Fibroblast of upper back skin (primary cell): Measurements from ENCODE around the gene GALNS.
A peak's percentile ranks its signal among the peaks of the same experiment; 100 is the strongest.
"Not testable (repeated sequence)": the region's sequence is repeated elsewhere in the genome, so short reads cannot be mapped to it uniquely, and the experiment has no call there.

Experiments
- DNase-seq: peaks from one replicate; pipeline ENCODE4 v3.0.0-alpha.2; 2013

GALNS gene, protein sequence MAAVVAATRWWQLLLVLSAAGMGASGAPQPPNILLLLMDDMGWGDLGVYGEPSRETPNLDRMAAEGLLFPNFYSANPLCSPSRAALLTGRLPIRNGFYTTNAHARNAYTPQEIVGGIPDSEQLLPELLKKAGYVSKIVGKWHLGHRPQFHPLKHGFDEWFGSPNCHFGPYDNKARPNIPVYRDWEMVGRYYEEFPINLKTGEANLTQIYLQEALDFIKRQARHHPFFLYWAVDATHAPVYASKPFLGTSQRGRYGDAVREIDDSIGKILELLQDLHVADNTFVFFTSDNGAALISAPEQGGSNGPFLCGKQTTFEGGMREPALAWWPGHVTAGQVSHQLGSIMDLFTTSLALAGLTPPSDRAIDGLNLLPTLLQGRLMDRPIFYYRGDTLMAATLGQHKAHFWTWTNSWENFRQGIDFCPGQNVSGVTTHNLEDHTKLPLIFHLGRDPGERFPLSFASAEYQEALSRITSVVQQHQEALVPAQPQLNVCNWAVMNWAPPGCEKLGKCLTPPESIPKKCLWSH

DNA sequence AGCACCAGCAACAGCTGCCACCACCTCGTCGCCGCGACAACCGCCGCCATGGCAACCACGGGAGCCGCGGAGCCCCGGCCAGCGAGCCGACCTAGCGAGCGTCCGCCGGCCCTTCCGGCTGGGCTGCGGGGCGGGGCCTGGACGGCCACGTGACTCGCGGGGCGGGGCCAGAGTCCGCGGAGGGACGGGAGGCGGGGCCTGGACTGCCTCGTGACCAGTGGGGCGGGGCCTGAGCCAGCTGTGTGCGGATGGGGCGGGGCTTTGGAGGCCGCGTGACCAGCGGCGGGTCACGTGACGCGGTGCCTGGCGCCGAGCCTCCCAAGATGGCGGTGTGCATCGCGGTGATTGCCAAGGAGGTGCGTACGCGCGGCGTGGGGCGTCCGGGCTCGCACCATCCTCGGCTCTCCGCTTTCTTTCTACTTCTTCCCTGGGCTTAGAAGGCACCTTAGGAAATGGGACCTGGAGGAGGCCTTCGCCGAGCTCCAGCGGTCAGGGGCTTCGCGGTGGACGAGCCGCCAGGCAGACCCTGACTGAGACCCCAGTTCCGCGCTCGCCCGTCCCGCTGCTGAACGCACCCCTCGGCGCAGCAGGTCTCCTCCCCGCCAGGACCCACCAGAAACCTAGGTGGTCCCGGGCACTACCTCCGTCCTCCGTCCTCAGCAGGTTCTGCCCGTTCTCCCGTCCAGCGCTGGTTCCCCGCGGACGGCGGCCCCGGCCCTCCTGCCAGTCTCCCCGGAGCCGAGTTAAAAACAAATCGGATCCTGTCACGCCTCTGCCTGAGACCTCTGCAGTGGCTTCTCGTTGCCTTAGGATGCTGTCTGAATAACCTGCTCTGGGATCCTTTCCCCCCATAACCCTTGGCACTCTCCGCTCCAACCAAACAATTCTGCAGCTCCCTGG, at the start of gene GALNS, which contains the start of gene TRAPPC2L:
GALNS (minus strand) TSS at position 120 of the 900 bp plus-strand sequence; CDS start at position 50, 70 bp downstream.
TRAPPC2L (plus strand) TSS at position 300 of the 900 bp plus-strand sequence; CDS start at position 324, 24 bp downstream.
- DNase-seq = peak; percentile 94

DNA sequence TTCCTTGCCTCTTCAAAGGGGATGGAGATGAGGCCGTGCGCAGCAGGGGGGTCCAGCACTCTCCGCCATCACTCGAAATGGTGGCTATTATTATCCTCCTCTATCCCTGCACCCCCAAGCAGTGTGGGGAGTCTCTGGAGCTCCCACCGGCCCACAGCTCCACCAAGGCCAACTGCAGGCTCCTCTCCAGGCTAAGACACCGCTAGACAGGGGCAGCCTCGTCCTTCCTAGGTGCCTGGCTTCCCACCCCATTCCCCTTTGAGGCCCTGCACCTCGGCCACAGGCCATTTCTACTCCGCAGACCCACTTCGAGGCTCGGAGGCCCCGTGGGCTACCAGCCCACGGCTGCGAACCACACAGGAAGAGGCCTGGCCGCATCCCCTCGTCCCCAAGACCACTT, 49.3 kb upstream of the GALNS start:
- DNase-seq = no peak

DNA sequence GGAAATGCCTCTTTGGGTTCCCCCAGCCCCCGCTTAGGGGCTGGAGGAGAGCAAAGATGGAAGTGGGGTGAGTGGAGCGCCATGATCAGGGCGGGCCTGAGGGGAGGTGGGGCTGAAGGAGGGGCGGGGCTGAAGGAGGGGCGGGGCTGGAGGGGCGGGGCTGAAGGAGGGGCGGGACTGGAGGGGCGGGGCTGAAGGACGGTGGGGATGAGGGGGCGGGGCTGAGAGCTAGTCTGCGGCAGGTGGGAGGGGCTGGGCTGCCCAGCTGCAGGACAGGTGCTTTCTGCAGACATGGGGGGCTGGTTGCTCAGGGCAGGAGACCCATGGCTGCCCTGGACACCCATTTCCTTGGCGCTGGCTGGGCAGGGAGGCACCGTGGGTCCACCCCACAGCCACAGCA, 48.8 kb upstream of the GALNS start:
- DNase-seq = no peak

DNA sequence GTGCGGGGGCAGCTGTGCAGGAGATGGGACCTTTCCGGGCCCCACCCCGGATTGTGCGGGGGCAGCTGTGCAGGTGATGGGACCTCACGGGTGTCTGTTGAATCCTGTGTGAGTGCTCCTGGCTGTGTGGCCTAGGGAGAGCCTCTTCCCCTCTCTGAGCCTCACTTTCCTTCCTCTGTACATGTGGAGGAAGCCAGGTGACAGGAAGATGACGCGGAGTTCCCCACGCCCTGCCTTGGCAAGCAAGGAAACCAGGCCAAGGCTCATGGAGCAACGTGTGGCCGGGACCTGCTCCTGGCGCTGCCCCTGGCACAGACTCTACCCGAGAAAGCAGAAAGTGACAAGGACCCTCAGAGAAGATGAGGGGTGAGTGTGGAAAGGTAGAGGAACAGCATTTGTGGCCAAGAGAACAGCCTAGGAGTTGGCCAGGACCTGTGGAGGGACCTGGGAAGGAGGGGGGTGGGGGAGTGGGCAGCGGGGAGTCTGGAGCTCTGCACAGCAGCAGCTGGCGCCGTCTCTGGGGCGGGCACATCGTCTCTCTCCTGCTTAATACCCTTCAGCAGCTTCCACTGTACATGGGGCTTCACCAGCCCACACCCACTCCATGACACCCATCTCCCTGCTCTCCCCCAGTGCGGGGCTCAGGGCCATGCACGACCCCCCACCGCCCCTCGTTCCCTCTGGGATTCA, 48.1 kb upstream of the GALNS start:
- DNase-seq = no peak

DNA sequence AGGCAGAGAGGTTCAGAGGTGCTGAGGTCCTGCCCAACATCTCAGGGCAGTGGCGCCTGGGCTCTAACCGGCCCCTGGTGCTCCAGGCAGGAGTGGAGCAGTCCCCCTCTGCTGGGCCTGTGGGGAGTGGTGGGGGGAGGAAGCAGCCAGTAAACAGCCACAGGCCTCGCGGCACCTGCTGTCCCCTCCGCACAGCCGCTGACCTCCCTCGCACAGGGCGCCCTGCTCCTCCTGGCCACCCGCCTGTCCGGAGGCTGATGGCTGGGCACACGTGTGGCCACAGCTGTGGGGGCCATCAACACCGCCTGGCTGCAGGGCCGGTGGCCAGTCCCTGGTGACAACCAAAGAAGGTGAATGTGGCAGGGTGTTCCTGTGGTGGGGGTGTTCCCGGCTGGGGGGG, 46.5 kb upstream of the GALNS start:
- no peak for DNase-seq

DNA sequence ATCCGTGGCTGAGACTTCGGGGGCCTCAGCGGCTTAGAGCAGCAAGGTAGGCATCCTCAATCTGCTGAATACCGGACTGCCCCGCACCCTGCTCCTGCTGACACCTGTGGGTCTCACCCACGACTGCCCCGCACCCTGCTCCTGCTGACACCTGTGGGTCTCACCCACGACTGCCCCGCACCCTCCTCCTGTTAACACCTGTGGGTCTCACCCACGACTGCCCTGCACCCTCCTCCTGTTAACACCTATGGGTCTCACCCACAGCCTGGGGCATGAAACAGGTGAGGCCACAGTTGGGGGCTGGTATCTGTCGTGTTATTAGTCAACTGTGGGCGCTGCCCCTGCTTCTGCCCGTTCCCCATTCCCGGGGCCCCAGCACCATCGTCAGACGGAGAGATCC, 46.0 kb upstream of the GALNS start:
- DNase-seq = no peak

DNA sequence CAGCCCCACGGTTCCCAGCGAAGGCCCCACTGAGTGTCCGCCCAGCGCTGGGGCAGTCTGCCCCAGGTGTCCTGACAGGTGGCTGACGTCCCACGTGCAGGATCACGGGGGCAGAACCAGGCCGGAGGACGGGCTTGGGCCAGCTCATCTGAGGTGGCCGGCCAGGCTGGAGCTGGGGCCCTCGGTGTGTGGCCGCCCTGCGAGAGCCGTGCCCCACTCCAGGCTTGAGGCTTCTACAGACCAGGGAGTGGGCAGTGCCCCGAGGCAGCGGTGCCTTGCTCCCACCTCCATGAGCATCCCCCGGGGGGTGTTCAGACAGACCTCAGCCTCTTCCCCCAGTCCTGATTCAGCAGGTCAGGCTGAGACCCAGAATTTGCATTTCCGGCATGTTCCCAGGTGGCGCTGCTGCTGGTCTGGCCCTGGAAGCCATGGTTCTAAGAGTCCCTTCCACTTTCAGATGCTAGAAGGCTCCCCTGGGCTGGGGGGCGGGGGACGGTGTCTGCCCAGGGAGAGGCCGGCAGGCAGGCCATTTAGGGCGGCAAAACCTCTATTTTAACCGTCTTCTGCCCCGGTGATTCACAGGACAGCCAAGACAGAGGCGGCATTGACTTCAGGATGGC, 45.1 kb upstream of the GALNS start:
- DNase-seq = no peak

DNA sequence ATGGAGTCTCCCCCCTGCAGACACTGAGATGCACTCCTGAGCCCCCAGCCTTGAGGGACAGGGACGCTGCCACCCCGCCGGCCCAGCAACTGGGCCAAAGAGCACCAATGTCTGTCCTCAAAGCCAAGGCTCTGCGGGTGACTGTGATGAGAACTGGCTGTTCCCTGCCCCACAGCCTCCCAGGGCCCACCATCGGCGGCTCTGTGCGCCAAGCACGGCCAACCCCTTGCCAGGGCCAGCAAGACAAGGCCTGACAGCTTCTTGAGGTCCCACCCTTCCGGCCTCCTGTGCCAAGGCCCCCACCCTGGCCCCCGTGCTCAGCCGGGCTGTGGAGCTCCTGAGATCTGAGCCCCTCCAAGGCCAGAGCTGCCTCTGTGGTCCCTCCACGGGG, 43.9 kb upstream of the GALNS start:
- no peak for DNase-seq

DNA sequence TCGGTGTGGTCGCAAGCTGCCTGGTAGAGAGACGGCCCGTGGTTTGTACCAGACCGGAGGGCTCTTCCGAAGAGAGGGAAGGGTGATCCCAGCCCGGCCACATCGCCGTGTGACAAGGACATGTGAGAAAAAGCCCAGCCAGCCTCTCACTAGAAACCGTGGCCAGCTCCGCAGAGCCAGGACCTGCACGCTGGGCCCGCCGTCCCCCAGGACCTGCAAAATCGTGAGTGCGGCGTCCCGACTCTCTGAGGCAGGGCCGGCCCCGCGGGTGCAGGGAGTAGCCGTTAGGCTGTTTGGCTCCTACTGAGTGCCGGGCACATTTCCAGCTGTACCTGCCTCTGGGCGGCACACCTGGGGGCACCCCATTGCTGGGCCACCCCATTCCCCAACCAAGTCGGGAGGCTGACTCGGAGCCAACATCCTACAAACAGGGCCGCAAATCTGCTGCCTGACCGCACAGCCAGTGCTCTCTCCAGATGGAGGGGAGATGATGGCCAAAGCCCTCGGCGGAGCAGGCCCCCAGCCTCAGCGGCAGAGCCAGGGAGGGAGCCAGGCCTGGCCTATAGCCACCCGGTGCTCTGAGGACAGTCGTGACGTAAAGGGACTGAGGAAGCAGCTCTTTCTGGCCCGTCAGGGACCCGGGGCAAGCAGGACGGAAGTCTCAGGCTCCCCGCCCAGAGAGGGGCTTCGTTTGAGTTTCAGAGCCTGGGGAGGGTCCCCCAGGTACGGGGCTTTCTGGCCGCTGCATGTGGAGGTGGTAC, 43.3 kb upstream of the GALNS start:
- no peak for DNase-seq

DNA sequence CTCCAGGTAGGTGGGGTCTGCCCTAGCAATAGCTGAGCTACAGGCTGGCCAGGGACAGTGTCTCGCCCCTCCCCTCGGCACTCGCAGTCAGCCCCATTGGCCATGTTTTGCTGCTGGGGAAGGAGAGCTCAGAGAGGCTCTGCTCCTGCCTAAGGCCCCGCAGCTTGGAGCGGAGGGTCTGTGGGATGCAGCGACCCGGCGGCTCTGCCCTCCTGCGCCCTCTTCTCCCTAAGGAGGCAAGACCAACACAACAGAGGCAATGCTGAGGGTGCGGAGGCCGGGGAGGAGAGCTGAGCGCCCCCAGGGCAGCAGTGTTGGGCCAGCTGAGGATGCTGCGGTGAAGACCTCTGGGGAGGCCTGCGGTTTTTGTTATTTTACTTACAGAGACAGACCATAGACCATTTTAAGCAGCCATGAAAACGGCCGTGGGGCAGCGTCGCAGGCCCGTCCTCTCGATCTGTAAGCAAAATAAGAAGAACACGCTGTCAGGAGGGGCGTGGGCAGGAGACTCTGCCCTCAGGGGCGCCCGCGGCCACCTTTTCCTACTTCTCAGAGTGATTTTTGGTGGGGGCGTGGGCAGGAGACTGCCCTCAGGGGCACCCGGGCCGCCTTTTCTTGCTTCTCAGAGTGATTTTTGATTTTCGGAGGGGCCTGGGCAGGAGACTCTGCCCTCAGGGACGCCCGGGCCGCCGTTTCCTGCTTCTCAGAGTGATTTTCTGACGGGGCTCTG, 41.1 kb upstream of the GALNS start:
- no peak for DNase-seq

DNA sequence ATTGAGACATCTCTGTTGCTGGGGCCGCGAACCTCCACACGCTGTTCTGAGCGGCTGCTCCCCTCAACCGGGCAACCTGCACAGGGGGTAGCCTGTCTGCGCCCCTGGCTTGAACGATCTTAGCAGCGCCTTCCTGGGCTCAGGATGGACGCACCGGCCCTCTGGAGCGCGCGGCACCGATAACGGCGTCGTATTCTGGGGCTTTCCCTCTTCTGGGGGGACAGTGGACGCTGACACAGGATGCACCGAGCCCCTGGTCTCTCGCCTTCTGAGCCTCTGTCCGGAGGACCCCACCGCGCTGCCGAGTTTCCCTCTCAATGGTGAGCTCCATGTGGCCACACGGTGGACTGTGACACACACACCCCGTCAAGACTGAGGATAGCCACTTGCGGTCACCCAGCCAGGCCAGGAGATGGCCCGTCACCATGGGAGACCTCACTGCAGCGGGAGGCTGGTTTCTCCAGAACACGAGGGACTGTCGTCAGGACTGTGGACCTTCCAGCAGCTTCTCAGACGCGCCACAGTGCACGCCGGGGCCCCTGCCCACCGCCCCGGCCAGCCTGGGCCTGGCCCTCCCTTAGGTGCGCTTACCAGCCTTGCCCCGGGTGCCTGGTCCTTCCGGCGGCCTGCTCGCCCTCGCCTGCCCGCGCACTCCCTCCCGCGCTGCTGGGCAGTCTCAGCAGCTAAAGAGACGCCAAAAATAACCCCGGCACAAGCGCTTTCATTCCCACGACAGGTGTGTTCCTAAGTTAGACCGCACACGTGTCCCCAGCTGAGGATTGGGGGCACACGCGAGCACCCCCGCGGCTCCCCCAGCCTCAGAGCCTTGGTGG, 39.7 kb upstream of the GALNS start:
- DNase-seq = no peak

DNA sequence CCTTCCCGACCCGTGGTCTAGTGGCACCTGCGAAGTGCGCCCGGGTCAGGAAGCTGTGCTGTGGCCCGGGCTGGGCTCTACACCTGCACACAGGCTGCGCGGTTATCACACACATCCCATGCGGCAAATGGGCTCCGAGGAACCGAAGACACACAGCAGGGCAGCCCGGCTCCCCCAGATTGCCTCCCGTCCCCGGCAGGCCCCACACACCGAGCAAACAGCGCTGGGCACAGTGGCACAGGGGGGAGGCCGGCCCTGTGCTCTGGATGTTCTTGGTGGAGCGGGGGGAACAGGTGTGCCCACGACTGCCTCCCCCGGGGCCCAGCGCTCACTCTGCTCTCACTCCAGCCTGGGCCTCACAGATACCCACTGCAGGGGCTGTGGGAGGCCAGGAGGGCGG, 38.6 kb upstream of the GALNS start:
- no peak for DNase-seq

DNA sequence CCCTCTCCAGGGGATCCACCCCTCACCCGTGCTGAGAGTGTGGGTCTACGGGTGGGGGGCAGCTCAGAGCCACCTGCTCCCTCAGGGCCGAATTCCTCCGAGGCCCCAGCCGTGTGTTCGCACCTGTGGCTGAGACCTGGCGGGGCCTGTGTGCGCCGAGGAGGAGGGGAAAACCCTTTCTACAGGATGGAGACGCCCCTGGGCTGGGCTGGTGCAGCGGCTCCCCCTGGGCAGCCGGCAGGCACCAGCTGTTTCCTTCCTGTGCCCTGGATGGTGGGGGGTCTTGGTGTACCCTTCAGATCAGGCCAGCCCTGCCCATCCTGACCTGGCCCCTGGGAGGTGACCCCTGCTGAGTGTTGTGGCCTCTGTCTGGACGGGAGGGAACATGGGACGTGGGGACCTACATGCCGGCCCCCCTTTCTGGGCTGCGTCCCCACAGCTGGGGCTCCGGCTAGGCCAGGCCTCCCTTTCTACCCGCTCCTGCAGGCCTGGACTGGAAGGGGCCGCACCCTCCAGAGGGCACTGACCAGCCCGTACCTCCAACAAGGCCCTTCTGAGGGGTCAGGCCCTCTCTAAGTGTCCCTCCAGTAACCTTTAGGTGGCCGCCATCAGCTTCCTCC, 38.0 kb upstream of the GALNS start:
- DNase-seq = no peak

DNA sequence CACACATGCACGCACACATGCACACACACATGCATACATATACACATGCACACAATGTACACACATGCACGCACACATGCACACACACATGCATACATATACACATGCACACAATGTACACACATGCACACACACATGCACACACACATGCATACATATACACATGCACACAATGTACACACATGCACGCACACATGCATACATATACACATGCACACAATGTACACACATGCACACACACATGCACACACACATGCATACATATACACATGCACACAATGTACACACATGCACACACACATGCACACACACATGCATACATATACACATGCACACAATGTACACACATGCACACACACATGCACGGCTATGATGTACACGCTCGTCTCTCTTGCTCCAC, 37.5 kb upstream of the GALNS start:
- not testable (repeated sequence) for DNase-seq

DNA sequence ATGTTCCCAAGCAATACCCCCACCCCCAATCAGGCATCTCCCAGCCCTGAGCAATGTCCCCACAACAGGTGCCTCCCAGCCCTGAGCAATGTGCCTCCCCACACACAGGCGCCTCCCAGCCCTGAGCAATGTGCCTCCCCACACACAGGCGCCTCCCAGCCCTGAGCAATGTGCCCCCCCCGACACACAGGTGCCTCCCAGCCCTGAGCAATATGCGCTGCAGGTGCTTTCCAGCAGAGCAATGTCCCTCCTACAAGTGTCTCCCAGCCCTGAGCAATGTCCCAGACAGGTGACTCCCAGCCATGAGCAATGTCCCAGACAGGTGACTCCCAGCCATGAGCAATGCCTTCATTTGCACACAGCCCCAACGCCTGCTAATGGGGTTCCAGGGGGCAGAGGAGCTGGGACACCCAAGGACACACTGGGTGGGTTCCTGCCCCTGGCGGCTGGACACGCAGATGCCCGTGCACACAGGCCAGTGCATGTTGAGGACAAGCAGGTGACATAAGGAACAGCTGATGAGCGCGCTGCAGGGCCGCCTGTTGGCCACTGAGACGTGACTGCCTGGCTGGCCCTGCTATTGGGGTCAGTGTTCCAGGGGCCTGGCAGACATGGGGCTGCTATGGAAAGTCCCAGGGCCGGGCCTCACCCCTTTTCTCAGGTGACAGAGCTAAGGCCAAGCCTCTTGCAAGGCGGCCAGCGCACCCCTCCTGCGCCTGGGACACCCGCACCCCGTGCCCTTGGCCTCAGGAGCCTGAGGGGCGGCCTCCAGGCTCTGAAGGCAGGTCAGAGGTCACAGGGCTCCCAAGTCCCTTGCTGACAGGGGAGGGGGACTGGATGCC, 36.6 kb upstream of the GALNS start:
- no peak for DNase-seq

DNA sequence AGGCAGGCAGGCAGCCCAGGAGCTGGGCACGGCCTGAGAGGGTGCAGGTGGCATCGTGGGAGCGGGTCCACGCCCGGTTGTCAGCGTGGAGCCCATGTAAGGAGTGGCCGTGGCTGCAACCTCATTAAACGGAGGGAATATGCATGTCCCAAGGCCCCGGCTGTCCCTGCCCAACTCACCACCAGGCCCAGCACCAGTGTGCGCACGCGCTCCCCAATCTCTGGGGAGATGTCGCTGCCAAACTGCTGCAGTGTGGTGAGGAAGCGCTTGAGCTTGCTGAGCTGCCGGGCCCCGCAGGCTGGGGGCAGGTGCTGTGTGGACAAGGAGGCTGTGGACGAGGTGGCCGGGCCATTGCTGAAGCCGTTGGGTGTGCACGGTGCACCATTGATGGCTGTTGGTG, 35.3 kb upstream of the GALNS start:
- no peak for DNase-seq

DNA sequence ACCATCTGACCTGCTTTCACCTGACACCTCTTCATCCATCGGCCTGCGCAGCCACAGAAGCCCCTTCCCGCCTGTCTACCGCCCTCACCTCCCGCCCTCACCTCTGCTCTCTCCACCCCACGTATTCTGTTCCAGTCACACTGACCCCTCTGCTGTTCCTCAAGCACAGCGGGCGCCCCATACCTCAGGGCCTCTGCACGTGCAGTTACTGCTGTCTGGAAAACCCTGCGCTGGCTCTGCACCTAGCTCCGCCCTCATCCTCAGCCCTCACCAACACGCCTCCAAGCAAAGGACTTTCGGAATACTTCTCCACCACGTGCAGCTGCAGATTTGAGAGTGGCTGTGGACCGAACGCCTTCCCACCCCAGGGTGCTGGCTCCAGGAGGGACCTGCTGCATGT, 34.3 kb upstream of the GALNS start:
- no peak for DNase-seq

DNA sequence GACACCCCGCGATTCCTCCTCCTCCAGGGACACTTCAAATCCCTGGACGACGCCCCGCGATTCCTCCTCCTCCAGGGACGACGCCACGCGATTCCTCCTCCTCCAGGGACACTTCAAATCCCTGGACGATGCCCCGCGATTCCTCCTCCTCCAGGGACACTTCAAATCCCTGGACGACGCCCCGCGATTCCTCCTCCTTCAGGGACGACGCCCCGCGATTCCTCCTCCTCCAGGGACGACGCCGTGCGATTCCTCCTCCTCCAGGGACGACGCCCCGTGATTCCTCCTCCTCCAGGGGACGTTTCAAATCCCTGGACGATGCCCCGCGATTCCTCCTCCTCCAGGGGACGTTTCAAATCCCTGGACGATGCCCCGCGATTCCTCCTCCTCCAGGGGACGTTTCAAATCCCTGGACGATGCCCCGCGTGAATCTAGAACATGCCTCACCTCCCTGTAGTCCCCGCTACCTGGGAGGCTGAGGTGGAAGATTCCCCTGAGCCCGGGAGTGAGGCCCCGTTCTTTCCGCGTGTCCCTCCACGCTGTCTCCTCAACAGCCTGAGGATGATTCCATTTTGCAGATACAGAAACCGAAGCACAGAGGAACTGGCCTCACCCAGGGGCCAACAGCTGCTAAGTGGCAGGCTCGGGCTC, 33.1 kb upstream of the GALNS start:
- DNase-seq = not testable (repeated sequence)
